ENCODE results near the gene ZMAT2.
"Not testable (repeated sequence)": the region's sequence is repeated elsewhere in the genome, so short reads cannot be mapped to it uniquely, and the experiment has no call there.

The ZMAT2 gene

GRCh38 chr5:140710899-140711552 lies 10.8 kb downstream of the ZMAT2 start:
- DNase-seq: no peak

- DNase-seq: no peak
These were observed 11.5 kb downstream of the ZMAT2 start for GRCh38 chr5:140711794-140712193.

GRCh38 chr5:140713562-140714094 lies 13.4 kb downstream of the ZMAT2 start:
- DNase-seq: no peak

- not testable (repeated sequence) for DNase-seq
These were observed 16.0 kb downstream of the ZMAT2 start for GRCh38 chr5:140716238-140716637.

GRCh38 chr5:140718266-140718592 lies 18.0 kb downstream of the ZMAT2 start:
- no peak for DNase-seq

DNA sequence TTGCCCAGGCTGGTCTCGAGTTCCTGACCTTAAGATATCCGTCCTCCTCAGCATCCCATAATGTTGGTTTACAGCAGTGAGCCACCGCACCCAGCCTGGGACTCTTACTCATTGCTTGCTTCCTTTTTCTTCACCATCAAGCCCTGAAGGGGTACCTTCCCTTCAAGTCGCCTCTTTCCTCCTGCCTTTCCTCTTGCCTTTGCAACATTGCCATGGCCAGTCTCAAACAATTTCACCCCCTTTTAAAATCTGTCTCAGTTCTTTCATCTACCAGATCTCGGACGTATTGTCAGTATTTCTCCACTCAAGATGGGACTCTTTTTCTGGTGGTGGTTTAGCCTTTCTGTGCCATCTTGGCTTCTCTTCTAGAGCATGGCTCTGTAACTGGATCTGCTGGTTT lies 20.5 kb downstream of the ZMAT2 start:
- DNase-seq: not testable (repeated sequence)

DNA sequence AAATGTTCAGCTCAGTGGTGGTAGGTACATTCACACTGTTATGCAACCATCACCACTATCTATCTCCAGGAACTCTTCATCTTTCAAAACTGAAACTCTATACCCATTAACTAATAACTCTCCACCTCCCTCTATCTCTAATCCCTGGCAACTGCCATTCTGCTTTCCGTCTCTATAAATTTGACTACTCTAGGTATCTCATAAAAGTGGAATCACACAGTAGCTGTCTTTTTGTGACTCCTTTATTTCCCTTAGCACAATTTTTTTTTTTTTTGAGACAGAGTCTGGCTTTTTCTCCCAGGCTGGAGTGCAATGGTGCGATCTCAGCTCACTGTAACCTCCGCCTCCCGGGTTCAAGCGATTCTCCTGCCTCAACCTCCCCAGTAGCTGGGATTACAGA lies 21.1 kb downstream of the ZMAT2 start:
- DNase-seq: not testable (repeated sequence)

- no peak for DNase-seq
These were observed 25.7 kb downstream of the ZMAT2 start for GRCh38 chr5:140725799-140726471.

DNA sequence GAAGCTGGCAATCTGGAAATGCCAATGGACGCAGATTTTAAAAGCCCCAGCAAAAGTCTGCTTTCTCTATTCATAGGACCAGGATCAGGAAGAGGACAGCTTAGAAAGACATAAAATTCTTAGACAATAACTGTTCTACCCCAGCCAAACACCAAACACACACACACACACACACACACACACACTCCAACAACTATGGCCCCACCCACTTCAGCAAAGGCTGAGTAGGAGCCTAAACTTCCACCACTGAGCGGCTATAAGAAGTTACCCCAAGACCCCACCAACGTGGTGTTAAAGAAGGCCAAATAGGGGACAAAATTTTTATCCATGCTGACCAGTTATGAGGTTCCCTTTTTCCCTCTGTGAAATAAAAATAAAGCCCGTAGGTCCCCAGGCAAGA lies 32.9 kb downstream of the ZMAT2 start:
- no peak for DNase-seq

DNA sequence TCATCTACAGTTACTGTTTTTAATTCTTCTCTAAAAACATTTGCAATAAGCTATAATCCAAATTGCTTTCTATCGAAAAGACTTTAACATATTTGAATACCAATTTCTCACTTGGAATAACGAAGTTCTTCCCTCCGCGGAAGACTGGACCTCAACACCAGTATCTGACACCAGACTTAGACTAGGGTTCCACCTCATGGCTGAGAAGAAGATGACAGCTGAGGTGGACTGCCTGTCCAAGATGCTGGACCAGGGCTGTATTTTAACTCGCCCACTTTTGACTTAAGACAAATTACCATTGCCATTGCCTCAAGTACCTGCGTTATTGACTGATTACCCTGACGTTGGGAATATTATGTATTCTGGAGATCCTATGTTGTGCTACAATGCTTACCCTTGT lies 34.1 kb downstream of the ZMAT2 start:
- no peak for DNase-seq

GRCh38 chr5:140737486-140737885 lies 37.2 kb downstream of the ZMAT2 start:
- DNase-seq: no peak

DNA sequence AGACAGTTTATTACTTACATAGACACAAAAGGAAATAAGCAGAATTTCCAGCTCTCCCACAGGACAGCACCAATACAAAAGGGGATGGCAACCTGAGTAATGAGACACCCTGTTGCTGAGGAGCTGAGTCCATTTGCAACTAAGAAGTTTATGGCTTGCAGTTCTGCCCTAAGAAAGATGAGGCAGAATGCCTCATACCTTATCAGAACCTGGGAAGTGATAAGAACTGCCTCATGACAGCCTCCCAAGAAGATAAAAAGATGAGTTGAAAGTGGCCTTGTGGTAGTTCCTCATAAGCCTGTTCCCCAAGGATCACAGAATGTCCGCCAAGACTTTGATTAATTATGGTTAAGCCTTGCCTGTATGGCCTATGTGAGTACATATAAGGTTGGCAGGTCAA lies 41.7 kb downstream of the ZMAT2 start:
- DNase-seq: no peak

DNA sequence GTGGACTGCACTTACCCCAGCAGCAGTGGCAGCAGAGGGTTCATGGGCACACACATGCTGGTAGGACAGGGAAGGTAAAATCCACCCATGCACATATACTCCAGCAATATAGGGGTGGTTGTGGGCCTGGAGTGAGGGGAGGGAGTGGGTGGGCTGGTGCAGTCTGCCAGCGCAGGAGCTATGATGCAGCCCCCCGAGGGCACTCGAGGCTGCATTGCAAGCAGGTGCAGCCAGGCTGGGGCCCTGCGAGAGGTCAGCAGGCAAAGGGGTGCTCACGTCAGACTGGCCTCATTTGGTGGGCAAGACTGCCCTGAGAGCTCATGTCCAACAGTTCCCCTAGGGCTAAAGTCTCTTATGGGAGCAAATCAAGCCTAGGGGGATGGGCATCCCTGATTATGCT lies 53.3 kb downstream of the ZMAT2 start:
- DNase-seq: no peak

All from NCI-H1105 treated with DMSO at 0.1 percent for 48 hours (cell line).